Measurements from ENCODE around the gene ARHGEF7. TPM values are rescaled to one million over a fixed set of nuclear protein-coding genes. Genes with fewer than 3 reads are reported as not detected.
"Not testable (repeated sequence)": the region's sequence is repeated elsewhere in the genome, so short reads cannot be mapped to it uniquely, and the experiment has no call there.

Gene ARHGEF7, protein sequence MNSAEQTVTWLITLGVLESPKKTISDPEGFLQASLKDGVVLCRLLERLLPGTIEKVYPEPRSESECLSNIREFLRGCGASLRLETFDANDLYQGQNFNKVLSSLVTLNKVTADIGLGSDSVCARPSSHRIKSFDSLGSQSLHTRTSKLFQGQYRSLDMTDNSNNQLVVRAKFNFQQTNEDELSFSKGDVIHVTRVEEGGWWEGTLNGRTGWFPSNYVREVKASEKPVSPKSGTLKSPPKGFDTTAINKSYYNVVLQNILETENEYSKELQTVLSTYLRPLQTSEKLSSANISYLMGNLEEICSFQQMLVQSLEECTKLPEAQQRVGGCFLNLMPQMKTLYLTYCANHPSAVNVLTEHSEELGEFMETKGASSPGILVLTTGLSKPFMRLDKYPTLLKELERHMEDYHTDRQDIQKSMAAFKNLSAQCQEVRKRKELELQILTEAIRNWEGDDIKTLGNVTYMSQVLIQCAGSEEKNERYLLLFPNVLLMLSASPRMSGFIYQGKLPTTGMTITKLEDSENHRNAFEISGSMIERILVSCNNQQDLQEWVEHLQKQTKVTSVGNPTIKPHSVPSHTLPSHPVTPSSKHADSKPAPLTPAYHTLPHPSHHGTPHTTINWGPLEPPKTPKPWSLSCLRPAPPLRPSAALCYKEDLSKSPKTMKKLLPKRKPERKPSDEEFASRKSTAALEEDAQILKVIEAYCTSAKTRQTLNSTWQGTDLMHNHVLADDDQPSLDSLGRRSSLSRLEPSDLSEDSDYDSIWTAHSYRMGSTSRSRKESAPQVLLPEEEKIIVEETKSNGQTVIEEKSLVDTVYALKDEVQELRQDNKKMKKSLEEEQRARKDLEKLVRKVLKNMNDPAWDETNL
- 40.6 and 52.2 TPM in 2 replicates for total RNA-seq

DNA sequence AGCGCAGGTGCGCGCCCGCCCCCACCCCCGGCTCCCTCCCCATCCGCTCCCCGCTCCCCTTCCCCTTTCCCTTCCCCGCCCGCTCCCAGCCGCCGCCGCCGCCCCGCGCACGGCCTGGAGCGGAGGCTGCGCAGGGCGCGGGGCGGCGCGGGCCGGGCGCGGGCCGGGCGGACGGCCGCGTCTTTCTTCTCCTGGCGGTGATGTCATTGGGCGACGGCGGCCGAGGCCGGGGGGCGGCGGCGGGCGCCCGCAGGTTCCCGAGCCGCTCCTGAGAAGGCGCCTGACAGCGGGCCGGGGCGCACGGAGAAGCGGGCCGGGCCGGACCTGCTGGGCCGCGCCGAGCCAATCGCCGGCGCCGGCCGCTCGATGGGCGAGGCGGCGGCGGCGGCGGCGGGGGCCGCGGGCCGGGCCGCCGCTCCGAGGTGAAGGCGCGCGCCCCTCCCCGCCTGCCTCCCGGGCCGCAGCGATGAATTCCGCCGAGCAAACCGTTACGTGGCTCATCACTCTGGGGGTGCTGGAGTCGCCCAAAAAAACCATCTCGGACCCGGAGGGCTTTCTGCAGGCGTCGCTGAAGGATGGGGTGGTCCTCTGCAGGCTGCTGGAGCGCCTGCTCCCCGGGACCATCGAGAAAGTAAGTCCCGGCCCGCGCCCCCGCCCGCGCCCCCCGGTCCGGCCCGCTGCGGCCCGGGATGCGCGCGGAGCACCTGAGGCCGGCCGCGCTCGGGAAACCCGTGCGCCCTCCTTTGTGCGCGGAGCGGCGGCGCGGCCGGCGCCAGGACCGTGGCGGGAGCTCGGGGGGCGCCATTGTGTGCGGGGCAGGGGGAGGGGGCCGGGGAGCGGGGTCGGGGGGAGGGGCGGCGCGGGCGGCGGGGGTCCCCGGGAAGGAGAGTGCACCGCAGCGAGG is at the start of gene ARHGEF7:
TSS of gene ARHGEF7 (plus strand) at position 250 of the 904 bp plus-strand sequence. CDS start at position 467, 217 bp downstream.
- peak; percentile 13 for DNase-seq (ENCODE audit: low read depth)
- peak within 1 kb of the TSS; percentile 66 for H3K4me3 ChIP-seq (ENCODE audit: low read depth, low read length)
- no peak for TF ChIP-seq CTCF (IDR thresholded peaks at IDR 0.05; ENCODE audit: insufficient read depth, low read depth, low read length)

DNA sequence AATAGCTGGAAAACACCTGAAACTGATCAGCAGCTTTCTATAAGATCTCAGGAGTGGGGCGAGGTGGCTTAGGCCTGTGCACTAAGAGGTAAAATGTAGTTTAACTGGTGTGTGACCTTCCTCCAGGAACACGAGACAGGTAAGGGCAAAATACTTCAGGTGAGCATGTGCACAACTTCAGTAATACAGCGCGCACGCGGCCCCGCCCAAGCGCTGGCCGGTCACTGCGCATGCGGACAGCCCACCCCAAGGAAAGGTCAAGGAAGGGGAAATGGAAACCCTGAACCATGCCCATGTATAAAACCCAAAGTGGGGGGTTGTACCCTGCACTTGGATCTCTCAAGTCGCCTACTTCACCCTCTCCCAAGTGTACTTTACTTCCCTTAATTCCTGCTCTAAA is 49.4 kb upstream of the ARHGEF7 start:
- DNase-seq (ENCODE audit: low read depth), result no peak
- TF ChIP-seq CTCF (IDR thresholded peaks at IDR 0.05; ENCODE audit: insufficient read depth, low read depth, low read length), result no peak
- H3K4me3 ChIP-seq (ENCODE audit: low read depth, low read length), result no peak overlapping the region

DNA sequence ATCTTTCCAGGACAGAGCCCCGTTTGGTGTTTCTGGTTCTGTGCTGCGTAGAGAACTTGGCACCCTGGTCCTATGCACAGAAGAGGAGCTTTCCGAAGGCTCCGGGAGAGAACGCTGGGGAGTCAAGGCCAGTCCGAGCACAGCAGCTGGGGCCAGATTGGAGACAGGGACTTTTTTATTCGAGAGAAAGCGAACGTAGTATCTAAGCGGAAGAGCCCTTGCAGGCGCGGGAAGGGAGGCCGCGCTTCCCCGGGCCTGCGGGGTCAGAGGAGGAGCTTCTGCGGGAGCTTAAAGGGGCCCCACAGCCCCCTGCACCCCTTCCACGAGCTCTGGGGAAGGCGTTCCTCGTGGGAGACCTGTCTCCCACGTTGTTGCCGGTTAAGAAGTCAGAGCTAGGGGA is 48.6 kb upstream of the ARHGEF7 start:
- no peak for DNase-seq (ENCODE audit: low read depth)
- TF ChIP-seq CTCF (IDR thresholded peaks at IDR 0.05; ENCODE audit: insufficient read depth, low read depth, low read length), result no peak
- H3K4me3 ChIP-seq (ENCODE audit: low read depth, low read length), result no peak overlapping the region

DNA sequence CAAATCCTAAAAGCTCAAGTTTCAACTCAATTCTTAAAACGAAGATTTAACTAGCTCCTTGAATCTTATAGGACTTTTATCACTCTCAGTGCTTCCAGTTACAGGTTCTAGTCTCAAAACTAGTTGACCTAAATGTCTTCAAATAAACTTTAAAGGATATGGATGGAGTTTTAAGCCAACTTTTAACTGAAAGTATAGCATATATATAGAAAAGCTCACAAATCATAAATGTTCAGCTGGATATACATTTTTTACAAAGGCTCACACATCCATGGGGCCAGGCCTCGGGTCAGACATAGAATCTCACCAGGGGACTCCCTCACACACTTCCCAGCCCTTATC is 47.1 kb upstream of the ARHGEF7 start:
- no peak for TF ChIP-seq CTCF (IDR thresholded peaks at IDR 0.05; ENCODE audit: insufficient read depth, low read depth, low read length)
- no peak for DNase-seq (ENCODE audit: low read depth)
- no peak overlapping the region for H3K4me3 ChIP-seq (ENCODE audit: low read depth, low read length)

GRCh38 chr13:111071120-111071519 is 44.0 kb upstream of the ARHGEF7 start:
- not testable (repeated sequence) for DNase-seq (ENCODE audit: low read depth)

DNA sequence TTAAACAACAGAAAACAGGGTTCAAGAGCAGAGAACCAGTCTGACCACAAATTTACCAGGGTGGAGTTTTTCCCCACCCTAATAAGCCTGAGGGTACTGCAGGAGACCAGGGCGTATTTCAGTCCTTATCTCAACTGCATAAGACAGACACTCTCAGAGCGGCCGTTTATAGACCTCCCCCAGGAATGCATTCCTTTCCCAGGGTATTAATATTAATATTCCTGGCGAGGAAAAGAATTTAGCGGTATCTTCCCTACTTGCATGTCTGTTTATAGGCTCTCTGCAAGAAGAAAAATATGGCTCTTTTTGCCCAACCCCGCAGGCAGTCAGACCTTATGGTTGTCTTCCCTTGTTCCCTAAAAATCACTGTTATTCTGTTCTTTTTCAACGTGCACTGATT is 43.6 kb upstream of the ARHGEF7 start:
- DNase-seq (ENCODE audit: low read depth); H3K4me3 ChIP-seq (ENCODE audit: low read depth, low read length): not testable (repeated sequence)

More at GRCh38 chr13:111071120-111071519, 44.0 kb upstream of the ARHGEF7 start:
- not testable (repeated sequence) for H3K4me3 ChIP-seq (ENCODE audit: low read depth, low read length)

GRCh38 chr13:111074826-111075225 is 40.3 kb upstream of the ARHGEF7 start:
- DNase-seq (ENCODE audit: low read depth), result no peak
- no peak for TF ChIP-seq CTCF (IDR thresholded peaks at IDR 0.05; ENCODE audit: insufficient read depth, low read depth, low read length)
- no peak overlapping the region for H3K4me3 ChIP-seq (ENCODE audit: low read depth, low read length)
